ENCODE measurements around the gene TCTN2. TPM values are rescaled to one million over a fixed set of nuclear protein-coding genes. Genes with fewer than 3 reads are reported as not detected.

The TCTN2 gene
- total RNA-seq, 1 donor from 2014 or later: 6.1 TPM

DNA sequence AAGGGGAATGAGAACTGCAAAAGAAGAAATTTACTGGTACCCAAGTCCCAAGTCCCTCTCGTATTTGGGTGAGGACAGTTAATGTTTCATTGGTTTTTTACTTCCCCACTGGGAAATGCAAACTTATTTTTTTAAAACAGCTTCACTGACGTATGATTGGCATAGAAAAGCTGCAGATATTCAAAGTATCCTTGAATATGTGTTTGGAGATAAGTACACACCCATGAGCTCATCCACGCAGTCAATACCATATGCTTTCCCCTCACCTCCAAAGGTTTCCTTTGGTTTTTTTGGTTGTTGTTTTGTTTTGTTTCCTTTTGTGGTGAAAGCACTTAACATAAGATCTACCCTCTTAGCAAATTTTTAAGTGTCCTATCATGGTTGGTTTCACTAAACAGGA, 13.1 kb downstream of the TCTN2 start:
- Histone ChIP-seq H3K4me1 (no peaks in the 10 kb centered on the region), H3K27me3 (no peaks in the 10 kb centered on the region), H3K9me3 (no peaks in the 10 kb centered on the region), H3K36me3 (peaks cover 0 to 38% of the 10 kb centered on the region in 2 donors), H3K4me3 (no peak overlapping the region), H3K27ac (no peak overlapping the region)
- intact Hi-C loops (cut with DNase I): no loop called here
- no peak for DNase-seq (ENCODE audit: extremely low spot score in 2 of 2)
- TF ChIP-seq, protein P1, sequence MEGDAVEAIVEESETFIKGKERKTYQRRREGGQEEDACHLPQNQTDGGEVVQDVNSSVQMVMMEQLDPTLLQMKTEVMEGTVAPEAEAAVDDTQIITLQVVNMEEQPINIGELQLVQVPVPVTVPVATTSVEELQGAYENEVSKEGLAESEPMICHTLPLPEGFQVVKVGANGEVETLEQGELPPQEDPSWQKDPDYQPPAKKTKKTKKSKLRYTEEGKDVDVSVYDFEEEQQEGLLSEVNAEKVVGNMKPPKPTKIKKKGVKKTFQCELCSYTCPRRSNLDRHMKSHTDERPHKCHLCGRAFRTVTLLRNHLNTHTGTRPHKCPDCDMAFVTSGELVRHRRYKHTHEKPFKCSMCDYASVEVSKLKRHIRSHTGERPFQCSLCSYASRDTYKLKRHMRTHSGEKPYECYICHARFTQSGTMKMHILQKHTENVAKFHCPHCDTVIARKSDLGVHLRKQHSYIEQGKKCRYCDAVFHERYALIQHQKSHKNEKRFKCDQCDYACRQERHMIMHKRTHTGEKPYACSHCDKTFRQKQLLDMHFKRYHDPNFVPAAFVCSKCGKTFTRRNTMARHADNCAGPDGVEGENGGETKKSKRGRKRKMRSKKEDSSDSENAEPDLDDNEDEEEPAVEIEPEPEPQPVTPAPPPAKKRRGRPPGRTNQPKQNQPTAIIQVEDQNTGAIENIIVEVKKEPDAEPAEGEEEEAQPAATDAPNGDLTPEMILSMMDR (IDR thresholded peaks at IDR 0.05): no peak
- TF ChIP-seq POLR2A (IDR thresholded peaks at IDR 0.05): no peak
- no peak for TF ChIP-seq POLR2AphosphoS5 (IDR thresholded peaks at IDR 0.05; ENCODE audit: insufficient read depth in 1 of 2, low read depth in 1 of 2)

- DNase-seq (ENCODE audit: extremely low spot score in 2 of 2): no peak
- peaks cover 0 to 36% of the 10 kb centered on the region in 2 donors for H3K36me3 ChIP-seq
- intact Hi-C loops (cut with DNase I): no loop called here
- H3K4me1 ChIP-seq: no peaks in the 10 kb centered on the region
- no peaks in the 10 kb centered on the region for H3K27me3 ChIP-seq
- no peaks in the 10 kb centered on the region for H3K9me3 ChIP-seq
- no peak overlapping the region for H3K4me3 ChIP-seq
- no peak overlapping the region for H3K27ac ChIP-seq
- TF ChIP-seq, protein P1 (IDR thresholded peaks at IDR 0.05): no peak
- TF ChIP-seq POLR2AphosphoS5 (IDR thresholded peaks at IDR 0.05; ENCODE audit: insufficient read depth in 1 of 2, low read depth in 1 of 2): no peak
- no peak for TF ChIP-seq POLR2A (IDR thresholded peaks at IDR 0.05)
Observed at GRCh38 chr12:123686636-123687190, 15.8 kb downstream of the TCTN2 start.

DNA sequence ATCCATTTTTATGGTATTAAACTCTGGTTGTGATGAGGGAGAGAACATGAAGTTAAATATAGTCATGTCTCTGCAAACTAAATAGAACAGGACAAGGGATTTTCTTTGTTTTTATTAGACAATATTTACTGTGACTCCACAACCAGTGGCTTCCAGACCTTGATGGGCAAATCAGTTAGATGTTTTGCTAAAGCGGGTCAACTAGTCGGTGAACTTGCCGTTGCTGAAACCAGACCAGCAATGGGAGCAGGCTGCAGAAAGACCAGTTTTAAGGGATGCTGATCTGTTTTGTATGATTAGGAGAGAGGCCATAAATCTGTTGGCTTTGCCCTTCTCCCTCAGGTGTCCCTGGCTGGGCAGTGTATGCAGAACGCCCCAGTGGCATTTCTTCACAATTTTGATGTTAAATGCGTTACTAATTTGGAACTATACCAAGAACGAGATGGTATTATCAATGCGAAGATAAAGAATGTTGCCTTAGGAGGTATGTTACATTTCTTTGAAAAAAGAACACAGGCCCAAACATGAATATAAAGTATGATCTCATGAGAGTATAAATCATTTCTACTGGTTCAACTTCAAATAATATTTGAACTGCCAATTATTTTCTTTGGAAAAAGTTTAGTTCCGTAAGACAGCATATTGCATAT, 19.4 kb downstream of the TCTN2 start:
- no peaks in the 10 kb centered on the region for H3K9me3 ChIP-seq
- H3K36me3 ChIP-seq: peaks cover 0 to 43% of the 10 kb centered on the region in 2 donors
- no peaks in the 10 kb centered on the region for H3K4me1 ChIP-seq
- intact Hi-C loops (cut with DNase I): no loop called here
- TF ChIP-seq POLR2AphosphoS5 (IDR thresholded peaks at IDR 0.05; ENCODE audit: insufficient read depth in 1 of 2, low read depth in 1 of 2) (no peak), POLR2A (IDR thresholded peaks at IDR 0.05) (no peak)
- TF ChIP-seq, protein P1 (IDR thresholded peaks at IDR 0.05): no peak
- H3K4me3 ChIP-seq: no peak overlapping the region
- DNase-seq (ENCODE audit: extremely low spot score in 2 of 2): no peak
- no peaks in the 10 kb centered on the region for H3K27me3 ChIP-seq
- H3K27ac ChIP-seq: no peak overlapping the region

DNA sequence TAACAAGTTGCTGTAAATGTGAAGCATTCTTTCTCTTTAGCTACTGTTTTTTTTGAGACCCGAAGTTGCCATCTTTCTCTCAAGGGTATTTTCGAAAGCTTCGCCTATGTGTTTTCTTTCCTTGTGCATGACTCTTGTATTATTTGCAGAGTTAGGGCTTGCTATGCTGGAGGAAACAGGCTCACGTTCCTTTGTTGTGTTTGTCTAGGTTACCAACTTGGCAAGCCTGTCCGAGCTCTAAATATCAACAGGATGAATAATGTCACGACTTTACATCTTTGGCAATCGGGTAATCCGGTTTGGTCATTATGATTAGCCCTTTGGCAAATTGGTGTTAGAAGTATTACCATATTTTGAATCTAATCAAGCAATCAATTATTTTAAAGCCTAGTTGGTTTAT, 25.3 kb downstream of the TCTN2 start:
- no peak for TF ChIP-seq POLR2A (IDR thresholded peaks at IDR 0.05)
- no peak for TF ChIP-seq POLR2AphosphoS5 (IDR thresholded peaks at IDR 0.05; ENCODE audit: insufficient read depth in 1 of 2, low read depth in 1 of 2)
- TF ChIP-seq, protein P1 (IDR thresholded peaks at IDR 0.05): no peak
- H3K27ac ChIP-seq: no peak overlapping the region
- no peak for DNase-seq (ENCODE audit: extremely low spot score in 2 of 2)
- H3K36me3 ChIP-seq: peaks cover 0 to 55% of the 10 kb centered on the region in 2 donors
- intact Hi-C loops (cut with DNase I): no loop called here
- H3K9me3 ChIP-seq: no peaks in the 10 kb centered on the region
- no peaks in the 10 kb centered on the region for H3K4me1 ChIP-seq
- no peaks in the 10 kb centered on the region for H3K27me3 ChIP-seq
- H3K4me3 ChIP-seq: no peak overlapping the region

DNA sequence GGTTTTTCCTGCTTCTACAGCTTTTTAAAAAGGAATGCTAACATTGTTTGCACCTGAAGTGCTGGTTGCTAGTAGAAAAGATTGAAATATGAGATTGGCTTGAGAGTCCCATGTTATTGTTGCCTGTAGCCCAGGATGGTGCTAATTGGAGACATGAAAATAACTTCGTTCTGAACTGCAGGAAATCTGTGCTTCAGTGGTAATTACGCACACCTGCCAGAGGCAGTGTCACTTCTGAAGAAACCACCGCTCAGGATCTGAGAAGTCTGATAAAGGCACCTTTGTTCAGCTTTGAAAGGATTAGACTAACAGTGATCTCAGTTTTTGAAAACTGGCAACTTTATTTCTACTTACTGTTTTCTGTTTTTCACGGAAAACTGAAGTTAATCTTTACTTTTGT, 25.7 kb downstream of the TCTN2 start:
- DNase-seq (ENCODE audit: extremely low spot score in 2 of 2): no peak
- H3K36me3 ChIP-seq: peaks cover 0 to 53% of the 10 kb centered on the region in 2 donors

More for the DNA sequence above, 25.7 kb downstream of the TCTN2 start:
- intact Hi-C loops (cut with DNase I): no loop called here
- TF ChIP-seq POLR2A (IDR thresholded peaks at IDR 0.05): no peak
- TF ChIP-seq, protein P1 (IDR thresholded peaks at IDR 0.05): no peak
- Histone ChIP-seq H3K4me3 (no peak overlapping the region), H3K27ac (no peak overlapping the region), H3K4me1 (no peaks in the 10 kb centered on the region), H3K9me3 (no peaks in the 10 kb centered on the region), H3K27me3 (no peaks in the 10 kb centered on the region)
